MM.1S (cell line): ENCODE data around the gene DHX9.

Experiments used
- CTCF ChIP-seq: fragments of 300-600 bp; sonication (generic); IDR thresholded peaks from 2 replicates; pipeline ENCODE4 v1.5.1; 2016; ENCODE audit warnings: antibody characterized with exemption, low read length, mixed read lengths
- EZH2 ChIP-seq: fragments of 300-600 bp; sonication (generic); optimal IDR thresholded peaks from 2 replicates; pipeline ENCODE3; 2017; ENCODE audit warnings: low read depth, mild to moderate bottlenecking, antibody characterized with exemption, low read length, mixed read lengths
- EZH2phosphoT487 ChIP-seq: fragments of 300-600 bp; sonication (generic); IDR thresholded peaks from 2 replicates; pipeline ENCODE4 v1.6.1; 2018; ENCODE audit warnings: antibody characterized with exemption, low read length

- no peak for TF ChIP-seq CTCF
- TF ChIP-seq EZH2: no peak
- no peak for TF ChIP-seq EZH2phosphoT487
Measured at GRCh38 chr1:182842265-182842664, 3.1 kb downstream of the DHX9 start.
